ENCODE measurements around the gene ANKRD11.

ANKRD11 gene

GRCh38 chr16:89511374-89511773 lies 21.0 kb upstream of the ANKRD11 start:
- no peaks in the 10 kb centered on the region for H3K9me3 ChIP-seq (ENCODE audit: control insufficient read depth, insufficient read depth, low read length)
- H3K4me1 ChIP-seq (ENCODE audit: control insufficient read depth, low read length), result peaks cover 27% of the 10 kb centered on the region
- no peaks in the 10 kb centered on the region for H4K20me1 ChIP-seq (ENCODE audit: control insufficient read depth, insufficient read depth, low read depth, low read length)
- H3K27ac ChIP-seq (ENCODE audit: low read depth, low read length), result no peak overlapping the region
- H3K36me3 ChIP-seq (ENCODE audit: control insufficient read depth, low read length), result peaks cover 43% of the 10 kb centered on the region
- H3K79me2 ChIP-seq (ENCODE audit: control insufficient read depth, low read length), result peaks cover 47% of the 10 kb centered on the region
- peaks cover 4% of the 10 kb centered on the region for H3F3A ChIP-seq (ENCODE audit: control insufficient read depth, insufficient read depth)
- no peak overlapping the region for H3K4me2 ChIP-seq (ENCODE audit: low read length)
- TF ChIP-seq CTCF (IDR thresholded peaks at IDR 0.05; ENCODE audit: low read depth, low read length, poor library complexity, severe bottlenecking) (no peak), EZH2phosphoT487 (IDR thresholded peaks at IDR 0.05; ENCODE audit: borderline replicate concordance, low read length) (no peak)
- no peaks in the 10 kb centered on the region for H3K27me3 ChIP-seq (ENCODE audit: control insufficient read depth, low read length)
- H3K4me3 ChIP-seq (ENCODE audit: low read length), result no peak overlapping the region
- no peaks in the 10 kb centered on the region for H3K9me2 ChIP-seq (replicated peaks; ENCODE audit: control insufficient read depth, low read length)

DNA sequence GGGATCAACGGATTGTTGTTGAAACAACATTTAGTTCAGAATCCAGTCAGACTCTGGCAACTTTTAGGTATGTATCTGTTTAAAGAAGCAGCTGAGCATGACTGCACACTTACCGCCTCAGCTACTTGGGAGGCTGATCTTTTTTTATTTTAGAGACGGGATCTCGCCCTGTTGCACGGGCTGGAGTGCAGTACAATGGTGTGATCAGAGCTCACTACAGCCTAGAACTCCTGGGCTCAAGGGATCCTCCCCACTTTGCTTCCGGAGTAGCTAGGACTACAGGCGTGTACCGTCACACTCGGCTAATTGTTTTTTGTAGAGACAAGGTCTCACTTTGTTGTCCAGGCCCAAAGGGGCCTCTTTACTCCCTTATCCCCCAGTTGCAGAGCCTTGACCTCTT lies 20.2 kb upstream of the ANKRD11 start:
- Histone ChIP-seq H3K4me1 (ENCODE audit: control insufficient read depth, low read length) (peaks cover 36% of the 10 kb centered on the region), H3F3A (ENCODE audit: control insufficient read depth, insufficient read depth) (peaks cover 12% of the 10 kb centered on the region), H3K9me2 (replicated peaks; ENCODE audit: control insufficient read depth, low read length) (no peaks in the 10 kb centered on the region), H4K20me1 (ENCODE audit: control insufficient read depth, insufficient read depth, low read depth, low read length) (no peaks in the 10 kb centered on the region), H3K9me3 (ENCODE audit: control insufficient read depth, insufficient read depth, low read length) (no peaks in the 10 kb centered on the region), H3K79me2 (ENCODE audit: control insufficient read depth, low read length) (peaks cover 47% of the 10 kb centered on the region), H3K4me2 (ENCODE audit: low read length) (no peak overlapping the region), H3K4me3 (ENCODE audit: low read length) (no peak overlapping the region), H3K27ac (ENCODE audit: low read depth, low read length) (no peak overlapping the region), H3K36me3 (ENCODE audit: control insufficient read depth, low read length) (peaks cover 38% of the 10 kb centered on the region), H3K27me3 (ENCODE audit: control insufficient read depth, low read length) (no peaks in the 10 kb centered on the region)
- TF ChIP-seq EZH2phosphoT487 (IDR thresholded peaks at IDR 0.05; ENCODE audit: borderline replicate concordance, low read length) (no peak), CTCF (IDR thresholded peaks at IDR 0.05; ENCODE audit: low read depth, low read length, poor library complexity, severe bottlenecking) (no peak)

GRCh38 chr16:89507834-89508590 lies 17.7 kb upstream of the ANKRD11 start, which contains the start of gene SPG7:
TSS of gene SPG7 (plus strand) at chr16:89508403. CDS start at chr16:89508418, 15 bp downstream.
- TF ChIP-seq CTCF (IDR thresholded peaks at IDR 0.05; ENCODE audit: low read depth, low read length, poor library complexity, severe bottlenecking) (peak; percentile 17), EZH2phosphoT487 (IDR thresholded peaks at IDR 0.05; ENCODE audit: borderline replicate concordance, low read length) (no peak)
- peak within 1 kb of the TSS; percentile 76 for H3K27ac ChIP-seq (ENCODE audit: low read depth, low read length)
- H3K9me2 ChIP-seq (replicated peaks; ENCODE audit: control insufficient read depth, low read length), result no peaks in the 10 kb centered on the region
- no peaks in the 10 kb centered on the region for H4K20me1 ChIP-seq (ENCODE audit: control insufficient read depth, insufficient read depth, low read depth, low read length)
- peaks cover 47% of the 10 kb centered on the region for H3K79me2 ChIP-seq (ENCODE audit: control insufficient read depth, low read length)
- no peaks in the 10 kb centered on the region for H3K9me3 ChIP-seq (ENCODE audit: control insufficient read depth, insufficient read depth, low read length)
- H3F3A ChIP-seq (ENCODE audit: control insufficient read depth, insufficient read depth), result peaks cover 12% of the 10 kb centered on the region
- H3K27me3 ChIP-seq (ENCODE audit: control insufficient read depth, low read length), result no peaks in the 10 kb centered on the region
- peaks cover 29% of the 10 kb centered on the region for H3K36me3 ChIP-seq (ENCODE audit: control insufficient read depth, low read length)
- peak within 1 kb of the TSS; percentile 93 for H3K4me2 ChIP-seq (ENCODE audit: low read length)
- peaks cover 44% of the 10 kb centered on the region for H3K4me1 ChIP-seq (ENCODE audit: control insufficient read depth, low read length)
- H3K4me3 ChIP-seq (ENCODE audit: low read length), result peak within 1 kb of the TSS; percentile 99

Data from DOHH2 (cell line).